GM12872 (cell line): ENCODE data around the gene SMYD3.

ENCODE experiments used
- TF ChIP-seq, protein P1 (sequence below): IDR thresholded peaks from 3 replicates; pipeline ENCODE4 v1.5.1; 2011; ENCODE audit warnings: low read depth, mild to moderate bottlenecking, low read length, moderate library complexity; ENCODE audit not compliant: insufficient read depth

SMYD3 gene

DNA sequence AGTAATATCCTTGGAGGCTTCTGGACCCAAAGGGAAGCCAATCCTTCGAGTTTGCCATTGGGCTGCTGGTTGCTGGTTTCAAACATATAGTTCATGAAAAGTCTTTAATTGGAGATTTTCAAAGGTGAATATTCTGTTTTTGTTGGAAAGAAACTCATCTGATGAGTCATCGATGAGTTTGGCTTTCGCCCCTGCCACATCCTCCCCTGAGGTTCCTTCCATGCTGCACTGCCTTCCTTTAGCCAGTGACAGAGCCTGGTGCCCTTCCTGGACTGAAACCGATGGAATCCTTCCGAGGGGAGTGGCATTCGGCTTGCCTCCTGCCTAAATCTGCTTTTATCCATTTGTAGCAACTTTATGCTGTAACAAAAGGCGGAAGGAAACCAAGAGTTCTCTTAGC, 802.3 kb downstream of the SMYD3 start:
- TF ChIP-seq, protein P1, sequence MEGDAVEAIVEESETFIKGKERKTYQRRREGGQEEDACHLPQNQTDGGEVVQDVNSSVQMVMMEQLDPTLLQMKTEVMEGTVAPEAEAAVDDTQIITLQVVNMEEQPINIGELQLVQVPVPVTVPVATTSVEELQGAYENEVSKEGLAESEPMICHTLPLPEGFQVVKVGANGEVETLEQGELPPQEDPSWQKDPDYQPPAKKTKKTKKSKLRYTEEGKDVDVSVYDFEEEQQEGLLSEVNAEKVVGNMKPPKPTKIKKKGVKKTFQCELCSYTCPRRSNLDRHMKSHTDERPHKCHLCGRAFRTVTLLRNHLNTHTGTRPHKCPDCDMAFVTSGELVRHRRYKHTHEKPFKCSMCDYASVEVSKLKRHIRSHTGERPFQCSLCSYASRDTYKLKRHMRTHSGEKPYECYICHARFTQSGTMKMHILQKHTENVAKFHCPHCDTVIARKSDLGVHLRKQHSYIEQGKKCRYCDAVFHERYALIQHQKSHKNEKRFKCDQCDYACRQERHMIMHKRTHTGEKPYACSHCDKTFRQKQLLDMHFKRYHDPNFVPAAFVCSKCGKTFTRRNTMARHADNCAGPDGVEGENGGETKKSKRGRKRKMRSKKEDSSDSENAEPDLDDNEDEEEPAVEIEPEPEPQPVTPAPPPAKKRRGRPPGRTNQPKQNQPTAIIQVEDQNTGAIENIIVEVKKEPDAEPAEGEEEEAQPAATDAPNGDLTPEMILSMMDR: no peak

DNA sequence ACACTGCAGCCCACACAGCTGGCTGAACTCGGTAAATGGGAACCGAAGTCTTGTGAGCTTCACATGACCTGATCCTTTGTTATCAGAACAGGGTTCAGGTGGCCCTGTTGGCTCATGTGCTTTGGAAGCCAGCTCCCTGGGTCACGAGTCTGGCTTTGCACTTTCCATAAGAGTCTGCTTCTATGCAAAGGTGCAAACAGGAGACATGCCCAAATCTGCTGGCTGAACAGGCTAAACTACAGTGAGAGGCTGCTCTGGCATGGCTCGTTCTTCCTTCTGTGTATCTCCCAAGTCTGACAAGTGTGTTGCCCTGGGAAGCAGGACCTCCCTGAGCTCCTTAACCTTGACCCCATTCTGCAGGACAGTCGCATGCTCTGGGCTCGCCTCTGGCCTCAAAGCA, 802.7 kb downstream of the SMYD3 start:
- TF ChIP-seq, protein P1: no peak

DNA sequence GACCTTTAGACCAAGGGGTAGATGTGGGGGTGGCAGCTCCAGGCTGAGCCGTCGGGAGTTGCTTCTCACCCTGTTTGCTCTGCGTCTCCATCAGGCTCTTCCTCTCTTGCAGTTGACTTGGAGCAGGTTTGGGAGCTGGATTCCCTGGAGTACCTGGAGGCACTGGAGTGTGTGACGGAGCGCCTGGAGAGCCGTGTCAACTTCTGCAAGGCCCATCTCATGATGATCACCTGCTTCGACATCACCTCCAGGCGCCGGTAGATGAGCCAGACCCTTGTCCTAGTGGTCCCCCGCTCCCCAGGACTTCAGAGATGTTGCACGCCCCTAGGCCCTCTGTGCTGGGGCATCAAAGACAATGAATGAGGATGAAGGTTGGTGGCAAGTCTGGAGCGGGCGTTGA, 804.7 kb downstream of the SMYD3 start:
- TF ChIP-seq, protein P1: no peak

DNA sequence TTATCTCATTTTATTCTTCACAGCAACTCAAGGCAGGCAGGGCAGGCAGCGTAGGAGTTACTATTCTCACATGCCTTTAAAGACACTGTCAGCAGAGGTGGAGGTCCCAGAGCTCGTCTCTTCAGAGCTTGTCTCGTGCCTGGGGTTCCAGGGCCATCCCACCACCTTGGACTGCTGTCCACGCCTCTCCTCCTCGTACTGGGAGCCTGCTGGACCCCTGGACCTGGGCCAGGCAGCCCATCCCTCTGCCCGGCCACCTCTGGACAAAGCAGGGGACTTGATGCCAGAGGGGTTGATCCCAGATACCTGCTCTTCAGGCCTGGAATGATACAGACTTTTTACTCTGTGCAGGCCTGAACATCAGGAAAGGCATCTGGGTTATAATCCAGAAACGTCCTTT, 805.4 kb downstream of the SMYD3 start:
- TF ChIP-seq, protein P1: no peak

DNA sequence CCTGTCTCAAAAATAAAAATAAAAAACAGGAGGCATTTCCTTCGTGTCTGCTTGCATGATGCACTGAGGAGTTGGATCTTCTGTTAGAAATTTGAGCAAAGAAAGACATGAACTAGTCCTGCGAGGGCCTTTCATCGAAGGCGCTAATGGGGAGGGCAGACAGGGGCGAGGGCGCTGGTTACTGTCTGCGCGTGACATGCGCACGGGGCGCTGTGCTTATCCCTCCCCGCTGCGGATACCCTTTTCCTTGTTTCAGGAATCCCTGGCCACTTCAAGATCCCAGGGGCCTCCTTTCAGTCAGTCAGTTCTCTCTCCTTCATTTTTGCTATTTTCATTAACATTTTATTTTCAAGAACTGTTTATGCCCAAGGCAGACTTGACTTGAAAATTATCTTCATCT, 806.4 kb downstream of the SMYD3 start:
- TF ChIP-seq, protein P1: no peak
